DND-41 (cell line): ENCODE results near the gene NDUFS8.

ENCODE experiments used
- EZH2 ChIP-seq: IDR thresholded peaks from 3 replicates; pipeline ENCODE4 v1.6.1; 2012; ENCODE audit warnings: borderline replicate concordance, low read depth, mild to moderate bottlenecking, moderate library complexity, low read length, inconsistent platforms; ENCODE audit not compliant: severe bottlenecking
- TF ChIP-seq, protein P1 (sequence below): IDR thresholded peaks from 2 replicates; pipeline ENCODE4 v1.5.1; 2012; ENCODE audit warnings: borderline replicate concordance, low read length, moderate library complexity, mild to moderate bottlenecking; ENCODE audit not compliant: poor library complexity, severe bottlenecking; ENCODE audit errors: extremely low read depth

DNA sequence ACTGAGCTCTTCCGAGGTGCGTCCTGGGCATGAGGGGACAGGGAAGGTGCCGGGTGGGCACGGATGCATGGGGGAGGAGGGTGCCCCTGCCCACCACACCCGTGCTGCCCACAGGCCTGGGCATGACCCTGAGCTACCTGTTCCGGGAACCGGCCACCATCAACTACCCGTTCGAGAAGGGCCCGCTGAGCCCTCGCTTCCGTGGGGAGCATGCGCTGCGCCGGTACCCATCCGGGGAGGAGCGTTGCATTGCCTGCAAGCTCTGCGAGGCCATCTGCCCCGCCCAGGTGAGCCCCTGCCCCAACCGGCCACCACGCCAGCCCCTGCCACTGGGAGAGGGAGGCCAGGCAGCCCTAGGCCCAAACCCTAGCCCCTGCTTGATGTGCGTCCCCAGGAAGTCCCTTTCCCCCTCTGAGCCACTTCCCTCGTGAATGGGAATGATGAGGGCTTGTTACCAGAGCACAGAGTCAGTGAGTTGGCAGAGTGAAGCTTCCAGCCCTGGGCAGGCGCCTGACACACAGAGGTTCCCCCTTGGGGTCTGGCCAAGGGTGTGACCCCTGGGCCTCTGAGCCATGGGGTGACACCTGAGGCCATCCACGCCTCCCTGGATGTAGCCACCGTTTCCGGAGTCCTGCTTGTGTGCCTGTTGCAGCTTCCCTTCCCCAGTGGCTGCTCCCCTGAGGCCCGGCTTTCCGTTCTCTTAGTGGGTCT, 2.7 kb downstream of the NDUFS8 start:
- TF ChIP-seq, protein P1, sequence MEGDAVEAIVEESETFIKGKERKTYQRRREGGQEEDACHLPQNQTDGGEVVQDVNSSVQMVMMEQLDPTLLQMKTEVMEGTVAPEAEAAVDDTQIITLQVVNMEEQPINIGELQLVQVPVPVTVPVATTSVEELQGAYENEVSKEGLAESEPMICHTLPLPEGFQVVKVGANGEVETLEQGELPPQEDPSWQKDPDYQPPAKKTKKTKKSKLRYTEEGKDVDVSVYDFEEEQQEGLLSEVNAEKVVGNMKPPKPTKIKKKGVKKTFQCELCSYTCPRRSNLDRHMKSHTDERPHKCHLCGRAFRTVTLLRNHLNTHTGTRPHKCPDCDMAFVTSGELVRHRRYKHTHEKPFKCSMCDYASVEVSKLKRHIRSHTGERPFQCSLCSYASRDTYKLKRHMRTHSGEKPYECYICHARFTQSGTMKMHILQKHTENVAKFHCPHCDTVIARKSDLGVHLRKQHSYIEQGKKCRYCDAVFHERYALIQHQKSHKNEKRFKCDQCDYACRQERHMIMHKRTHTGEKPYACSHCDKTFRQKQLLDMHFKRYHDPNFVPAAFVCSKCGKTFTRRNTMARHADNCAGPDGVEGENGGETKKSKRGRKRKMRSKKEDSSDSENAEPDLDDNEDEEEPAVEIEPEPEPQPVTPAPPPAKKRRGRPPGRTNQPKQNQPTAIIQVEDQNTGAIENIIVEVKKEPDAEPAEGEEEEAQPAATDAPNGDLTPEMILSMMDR = no peak
- TF ChIP-seq EZH2 = no peak
